ENCODE measurements around the gene WWC2.

DNA sequence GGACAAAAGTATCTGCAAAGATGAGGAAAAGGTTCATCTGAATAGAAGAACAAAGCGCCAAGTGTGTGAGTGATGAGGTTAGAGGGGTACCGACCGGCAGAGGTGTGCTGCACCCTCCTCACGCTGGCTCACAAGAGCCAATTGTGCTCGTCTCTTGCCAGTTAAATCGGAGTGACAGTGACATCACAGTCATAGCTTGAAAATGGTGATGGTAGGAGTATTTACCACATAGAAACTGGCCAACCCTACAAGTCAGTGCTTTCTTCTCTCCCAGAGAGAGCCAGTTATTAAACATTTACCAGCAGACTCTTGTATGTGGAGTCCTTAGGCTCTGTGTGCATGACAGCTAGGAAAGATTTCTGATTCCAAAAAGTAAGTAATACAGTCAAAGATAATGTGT is 188.6 kb downstream of the WWC2 start:
- TF ChIP-seq CTCF (IDR thresholded peaks at IDR 0.05) = no peak
- TF ChIP-seq POLR2A (IDR thresholded peaks at IDR 0.05) = no peak

Measured in uterus (tissue), 2 donors.